NCI-H2227 (cell line): ENCODE results near the gene ENAM.

ENCODE experiments used
- DNase-seq: peaks from one replicate; lab custom pipeline; 2025; ENCODE audit not compliant: unreplicated experiment; lab: John Stamatoyannopoulos, UW

ENAM gene, protein sequence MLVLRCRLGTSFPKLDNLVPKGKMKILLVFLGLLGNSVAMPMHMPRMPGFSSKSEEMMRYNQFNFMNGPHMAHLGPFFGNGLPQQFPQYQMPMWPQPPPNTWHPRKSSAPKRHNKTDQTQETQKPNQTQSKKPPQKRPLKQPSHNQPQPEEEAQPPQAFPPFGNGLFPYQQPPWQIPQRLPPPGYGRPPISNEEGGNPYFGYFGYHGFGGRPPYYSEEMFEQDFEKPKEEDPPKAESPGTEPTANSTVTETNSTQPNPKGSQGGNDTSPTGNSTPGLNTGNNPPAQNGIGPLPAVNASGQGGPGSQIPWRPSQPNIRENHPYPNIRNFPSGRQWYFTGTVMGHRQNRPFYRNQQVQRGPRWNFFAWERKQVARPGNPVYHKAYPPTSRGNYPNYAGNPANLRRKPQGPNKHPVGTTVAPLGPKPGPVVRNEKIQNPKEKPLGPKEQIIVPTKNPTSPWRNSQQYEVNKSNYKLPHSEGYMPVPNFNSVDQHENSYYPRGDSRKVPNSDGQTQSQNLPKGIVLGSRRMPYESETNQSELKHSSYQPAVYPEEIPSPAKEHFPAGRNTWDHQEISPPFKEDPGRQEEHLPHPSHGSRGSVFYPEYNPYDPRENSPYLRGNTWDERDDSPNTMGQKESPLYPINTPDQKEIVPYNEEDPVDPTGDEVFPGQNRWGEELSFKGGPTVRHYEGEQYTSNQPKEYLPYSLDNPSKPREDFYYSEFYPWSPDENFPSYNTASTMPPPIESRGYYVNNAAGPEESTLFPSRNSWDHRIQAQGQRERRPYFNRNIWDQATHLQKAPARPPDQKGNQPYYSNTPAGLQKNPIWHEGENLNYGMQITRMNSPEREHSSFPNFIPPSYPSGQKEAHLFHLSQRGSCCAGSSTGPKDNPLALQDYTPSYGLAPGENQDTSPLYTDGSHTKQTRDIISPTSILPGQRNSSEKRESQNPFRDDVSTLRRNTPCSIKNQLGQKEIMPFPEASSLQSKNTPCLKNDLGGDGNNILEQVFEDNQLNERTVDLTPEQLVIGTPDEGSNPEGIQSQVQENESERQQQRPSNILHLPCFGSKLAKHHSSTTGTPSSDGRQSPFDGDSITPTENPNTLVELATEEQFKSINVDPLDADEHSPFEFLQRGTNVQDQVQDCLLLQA

GRCh38 chr4:70628444-70628843, at the start of gene ENAM:
ENAM (plus strand) TSS chr4:70628744; CDS start chr4:70629501, 757 bp downstream.
- DNase-seq, result no peak

DNA sequence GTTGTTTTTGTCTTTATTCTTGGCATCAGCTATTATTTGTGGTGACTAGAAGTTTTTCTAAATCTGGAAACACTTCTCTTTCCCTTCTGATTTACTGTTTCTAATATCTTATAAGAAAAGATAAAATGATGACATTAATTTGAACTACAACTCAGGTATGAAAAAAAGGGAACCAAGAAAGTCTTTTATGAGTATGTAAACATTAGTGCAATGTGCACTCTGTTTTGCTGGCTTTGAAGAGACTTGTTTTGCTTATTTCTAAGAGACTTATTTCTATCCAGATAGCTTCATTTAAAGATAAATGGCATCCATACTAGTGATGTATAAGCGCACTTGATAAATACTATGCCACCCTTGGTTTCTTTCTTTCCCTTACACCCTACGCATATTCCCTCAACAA, 46.6 kb upstream of the ENAM start:
- DNase-seq, result no peak

DNA sequence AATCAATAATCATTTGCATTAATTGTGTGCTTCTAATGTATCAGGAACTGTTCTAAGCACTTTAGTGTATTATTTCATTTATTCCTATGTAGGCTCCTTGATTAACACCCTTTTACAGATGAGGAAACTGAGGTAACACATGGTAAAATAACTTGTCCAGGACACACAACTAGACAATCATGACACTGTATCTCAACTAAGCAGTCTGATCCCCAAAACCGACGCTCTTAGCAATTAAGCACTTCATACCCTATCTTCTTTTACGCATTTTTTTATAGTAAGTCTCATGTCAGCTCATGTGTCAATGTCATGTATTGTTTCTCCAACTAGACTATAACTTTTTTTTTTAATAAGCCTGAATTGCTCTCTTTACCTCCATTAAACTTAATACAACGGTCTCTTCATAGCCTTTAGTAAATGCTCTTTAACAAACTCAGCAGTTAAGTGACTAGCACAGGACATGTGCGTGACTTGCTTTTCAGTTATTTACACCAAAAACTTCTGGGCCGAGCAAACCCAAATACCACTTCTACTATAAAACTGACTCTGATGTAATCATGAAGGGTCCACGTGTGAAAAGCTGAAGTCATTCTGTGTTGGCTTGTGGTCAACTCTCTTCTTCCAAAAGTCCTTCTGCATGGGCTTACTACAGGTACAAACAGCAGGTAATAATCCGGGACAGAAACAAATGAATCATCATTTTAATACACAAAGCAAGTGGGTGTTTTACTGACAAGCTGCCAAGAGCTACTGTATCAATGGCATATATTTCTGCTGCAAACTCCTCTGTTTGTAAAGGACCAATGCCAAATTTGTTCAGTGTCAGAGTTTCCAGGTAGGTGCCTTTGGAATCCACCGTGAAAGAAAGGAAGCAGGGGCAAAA, 44.4 kb upstream of the ENAM start:
- no peak for DNase-seq

- no peak for DNase-seq
These were observed 41.7 kb upstream of the ENAM start for GRCh38 chr4:70586841-70587240.

DNA sequence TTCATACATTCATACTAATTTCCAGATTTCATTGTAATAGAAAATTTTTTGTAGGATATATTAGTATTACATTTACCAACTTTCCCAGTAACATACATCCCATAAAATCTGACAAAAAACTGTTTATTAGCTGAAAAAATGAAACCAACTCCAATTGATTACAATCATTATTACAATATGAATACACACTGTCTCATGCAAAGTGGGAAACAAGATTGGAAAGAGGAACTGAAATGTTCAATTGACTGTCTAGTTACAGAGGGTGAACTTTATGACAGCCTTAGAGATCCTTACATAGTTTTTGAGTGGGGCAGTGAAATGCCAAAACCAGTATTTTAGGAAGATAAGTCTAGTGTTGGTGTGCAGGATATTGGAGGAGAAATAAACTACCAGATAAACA, 38.8 kb upstream of the ENAM start:
- no peak for DNase-seq

GRCh38 chr4:70591955-70592582, 36.5 kb upstream of the ENAM start, which contains the start of gene AMBN:
AMBN (plus strand) TSS chr4:70592256; CDS start chr4:70592359, 103 bp downstream.
- DNase-seq, result no peak

DNA sequence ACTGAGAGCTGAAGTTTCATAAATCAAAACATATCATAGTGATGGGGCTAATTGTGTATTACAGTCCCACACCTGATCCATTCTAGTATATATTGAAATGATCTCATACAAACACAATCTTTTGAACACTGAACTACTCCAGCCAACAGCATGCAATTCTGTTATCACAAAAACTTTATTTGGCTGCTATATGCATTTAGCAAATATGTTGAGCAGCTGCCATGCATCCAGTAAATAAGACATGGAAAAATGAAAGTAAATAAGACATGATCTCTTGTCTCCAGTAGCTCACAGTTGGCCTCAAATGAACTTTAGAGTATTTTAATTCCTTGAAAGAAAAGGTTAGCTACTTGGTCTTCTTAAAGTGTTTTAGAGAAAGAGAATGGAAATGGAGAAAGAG, 34.3 kb upstream of the ENAM start:
- DNase-seq, result no peak

DNA sequence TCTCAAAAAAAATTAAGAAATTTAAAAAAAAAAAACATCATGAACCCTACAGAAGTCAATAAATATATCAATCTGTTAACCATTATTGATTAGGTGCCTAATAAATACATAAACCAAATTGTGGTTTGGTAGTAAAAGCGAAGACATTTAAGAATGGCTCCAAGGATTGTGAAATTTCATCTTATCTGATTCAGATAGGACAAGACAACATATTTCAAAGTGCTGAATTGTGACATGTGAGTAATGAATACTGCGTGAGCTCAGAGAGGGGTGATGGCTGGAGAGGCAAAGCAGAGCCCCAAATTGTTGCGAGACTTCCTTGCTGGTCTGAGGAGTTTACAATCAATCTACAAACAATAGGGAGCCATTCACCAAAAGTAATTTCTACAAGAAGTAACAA, 28.2 kb upstream of the ENAM start:
- no peak for DNase-seq

GRCh38 chr4:70600977-70601376, 27.6 kb upstream of the ENAM start:
- no peak for DNase-seq

DNA sequence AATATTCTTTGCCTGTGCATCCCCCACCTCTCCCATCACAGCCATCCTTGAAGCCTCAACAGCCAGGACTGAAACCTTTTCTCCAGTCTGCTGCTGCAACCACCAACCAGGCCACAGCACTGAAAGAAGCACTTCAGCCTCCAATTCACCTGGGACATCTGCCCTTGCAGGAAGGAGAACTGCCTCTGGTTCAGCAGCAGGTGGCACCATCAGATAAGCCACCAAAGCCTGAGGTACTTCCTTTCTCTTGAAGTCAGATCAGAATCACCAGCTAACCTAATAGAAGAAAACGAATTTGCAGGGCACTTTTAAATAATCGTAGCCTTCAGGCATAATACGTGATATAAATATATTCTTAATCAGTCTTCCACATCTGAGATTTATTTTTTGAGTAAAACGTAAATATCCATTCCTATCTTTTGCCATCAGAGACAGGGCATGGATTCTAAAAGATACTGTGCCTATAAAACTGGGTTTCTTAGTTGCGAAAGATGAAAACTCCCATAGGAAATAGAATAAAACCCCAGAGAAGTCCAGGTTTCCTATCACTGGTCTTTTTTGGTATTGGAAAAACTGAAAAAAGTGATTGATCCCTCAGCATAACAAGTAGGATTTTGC, 27.0 kb upstream of the ENAM start:
- DNase-seq, result peak; percentile 26

- DNase-seq, result no peak
These were observed 24.7 kb upstream of the ENAM start for GRCh38 chr4:70603856-70604255.

DNA sequence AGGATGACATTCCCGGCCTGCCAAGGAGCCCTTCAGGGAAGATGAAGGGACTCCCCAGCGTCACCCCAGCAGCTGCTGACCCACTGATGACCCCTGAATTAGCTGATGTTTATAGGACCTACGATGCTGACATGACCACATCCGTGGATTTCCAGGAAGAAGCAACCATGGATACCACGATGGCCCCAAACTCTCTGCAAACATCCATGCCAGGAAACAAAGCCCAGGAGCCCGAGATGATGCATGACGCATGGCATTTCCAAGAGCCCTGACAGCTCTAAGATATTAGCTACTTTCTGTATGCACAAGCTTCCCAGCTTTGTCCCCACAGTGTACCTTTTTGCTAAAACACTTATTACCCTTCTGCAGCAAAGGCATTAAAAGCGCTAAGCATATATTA, 22.1 kb upstream of the ENAM start:
- DNase-seq, result no peak

- DNase-seq, result no peak
These were observed 21.1 kb upstream of the ENAM start for GRCh38 chr4:70607334-70607853.

DNA sequence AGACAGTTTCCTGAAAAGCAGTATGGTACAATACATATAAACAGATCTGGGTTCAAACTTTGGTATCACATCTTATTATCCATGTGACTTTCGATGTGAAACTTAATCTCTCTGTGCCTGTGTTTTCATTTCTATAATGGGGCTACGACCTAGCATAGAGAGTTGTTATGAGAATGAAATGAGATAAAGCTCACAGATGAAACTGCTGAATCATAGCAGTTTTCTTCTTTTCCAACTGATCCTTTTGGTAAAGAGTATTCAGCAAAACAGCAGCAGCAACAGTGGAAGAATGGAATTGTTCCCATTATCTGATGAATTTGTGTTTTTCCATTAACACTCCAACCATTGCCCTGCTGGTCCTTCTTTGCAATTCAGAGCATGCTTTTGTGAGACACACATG, 20.2 kb upstream of the ENAM start:
- DNase-seq, result no peak

DNA sequence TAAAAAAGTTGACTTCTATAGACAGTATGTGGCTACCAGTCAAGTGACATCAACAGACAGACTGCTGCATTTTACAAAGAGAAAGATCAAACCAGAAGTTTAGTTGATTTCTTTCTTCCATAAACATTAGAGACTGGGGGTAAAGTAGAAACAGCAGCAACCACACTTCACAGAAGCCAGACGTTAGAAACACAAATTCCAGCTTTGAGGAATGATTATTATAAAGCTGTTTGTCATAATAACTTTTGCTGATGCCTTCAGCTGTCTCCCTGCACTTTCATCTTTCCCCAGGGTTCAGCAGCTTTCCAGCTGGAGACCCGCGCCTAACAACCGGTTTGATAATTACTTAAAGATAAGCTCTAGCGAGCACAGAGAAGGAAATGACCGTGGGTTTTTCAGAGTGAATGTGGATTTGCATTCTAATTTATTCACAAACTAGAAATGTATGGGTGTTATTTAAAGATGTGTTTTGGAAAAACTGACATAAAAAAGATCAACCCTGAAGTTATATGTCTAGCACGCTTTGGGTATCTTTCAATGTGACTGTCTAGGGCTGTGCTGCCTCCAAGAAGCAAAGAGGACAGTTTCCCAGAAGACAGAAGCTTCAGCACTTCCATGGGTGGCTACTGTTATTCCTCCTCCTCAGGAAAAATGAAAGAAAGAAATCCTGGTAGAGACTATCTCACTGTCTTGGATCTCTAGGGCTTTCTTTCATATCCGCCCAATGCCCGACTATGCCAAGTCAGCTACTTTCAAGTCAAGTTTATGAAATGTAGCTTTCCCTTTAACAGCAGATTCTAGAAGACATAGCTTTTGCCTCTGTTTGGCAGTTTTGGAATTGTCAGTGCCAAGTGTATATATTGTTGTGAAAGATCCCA, 15.0 kb upstream of the ENAM start:
- DNase-seq, result no peak

DNA sequence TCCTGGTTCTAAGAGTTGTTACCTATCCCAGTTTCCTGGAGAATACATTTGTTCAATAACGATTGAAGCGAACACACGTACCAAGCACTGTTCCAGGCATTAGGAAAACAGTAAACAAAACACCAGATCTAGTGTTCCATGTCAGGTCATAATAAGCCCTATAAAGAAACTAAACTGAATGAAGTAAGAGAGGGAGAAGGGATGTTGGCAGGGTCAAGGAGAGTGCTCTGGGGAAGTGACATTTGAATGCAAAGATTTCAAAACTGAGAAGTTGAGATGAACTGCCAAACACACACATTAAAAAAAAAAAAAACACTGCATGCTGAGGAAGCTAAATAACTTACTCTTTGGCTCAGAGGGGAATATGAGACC, 14.4 kb upstream of the ENAM start:
- DNase-seq, result no peak

DNA sequence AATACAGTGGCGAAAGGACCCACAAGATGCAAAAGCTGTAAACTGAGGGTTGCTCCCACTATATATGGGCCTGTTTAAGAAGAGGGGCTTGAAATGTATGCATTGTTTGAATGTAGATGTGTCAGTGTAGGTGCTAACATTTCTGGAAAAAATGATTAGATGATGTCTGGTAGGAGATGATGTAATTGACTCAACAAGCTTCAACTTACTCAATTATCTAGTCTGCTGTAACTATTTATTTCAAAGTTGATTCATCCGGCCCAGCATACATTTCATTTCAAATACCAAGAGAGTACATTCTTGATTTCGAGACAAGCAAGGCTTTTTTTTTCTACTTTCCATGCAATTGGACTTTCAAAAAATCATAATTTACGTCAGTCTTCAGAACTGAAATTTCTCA, 9.3 kb upstream of the ENAM start:
- DNase-seq, result no peak

GRCh38 chr4:70619778-70620177, 8.8 kb upstream of the ENAM start:
- no peak for DNase-seq

- no peak for DNase-seq
These were observed 5.2 kb upstream of the ENAM start for GRCh38 chr4:70623323-70623722.
